ENCODE results near the gene PRR5. TPM values are rescaled to one million over a fixed set of nuclear protein-coding genes. Genes with fewer than 3 reads are reported as not detected.
"Not testable (repeated sequence)": the region's sequence is repeated elsewhere in the genome, so short reads cannot be mapped to it uniquely, and the experiment has no call there.

PRR5 gene
- total RNA-seq, 1 experiment from 2014 or later: 5.0 TPM

- DNase-seq (ENCODE audit: low spot score): no peak
Observed at GRCh38 chr22:44734801-44735517, 33.0 kb downstream of the PRR5 start.

DNA sequence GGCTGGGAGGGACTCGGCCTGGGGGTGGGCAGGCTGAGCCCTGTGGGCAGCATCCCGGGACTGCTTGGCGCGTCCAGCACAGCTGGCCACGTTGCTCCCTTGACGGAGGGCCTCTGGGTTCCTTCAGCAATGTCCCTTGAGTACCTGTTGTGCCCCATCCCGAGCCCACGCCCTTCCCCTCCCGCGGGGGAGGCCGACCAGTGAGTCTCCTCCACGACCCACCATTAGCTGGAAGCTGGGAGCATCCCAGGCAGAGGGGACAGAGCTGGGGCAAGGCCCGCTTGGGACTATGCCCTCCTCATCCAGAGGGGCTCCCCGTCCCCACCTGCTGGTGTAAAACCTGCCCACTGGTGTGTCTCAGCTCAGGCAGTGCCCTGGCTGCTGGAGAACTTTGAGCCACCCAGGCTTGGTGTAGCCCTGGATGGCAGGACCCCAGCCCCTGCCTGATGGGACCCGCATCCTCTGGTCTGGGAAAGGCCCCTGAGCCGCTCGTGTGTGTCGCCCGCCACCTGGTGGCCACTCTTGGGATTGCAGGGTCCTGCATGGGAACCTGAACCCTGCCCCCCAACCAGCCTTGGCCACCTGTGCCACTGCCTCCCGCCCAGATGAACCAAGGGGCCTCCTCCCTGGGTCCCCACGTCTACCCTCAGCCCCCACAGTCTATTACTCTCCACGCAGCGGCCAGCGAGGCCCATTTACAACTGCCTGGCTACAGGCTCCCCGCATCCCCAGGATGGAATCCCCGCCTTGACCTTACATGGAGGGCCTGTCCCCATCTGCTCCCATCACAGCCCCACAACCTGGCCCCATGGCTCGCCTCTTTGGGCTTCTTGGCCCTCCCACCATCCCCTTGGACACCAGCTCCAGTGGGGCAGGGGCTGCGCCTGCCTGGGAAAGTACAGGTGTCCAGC is 33.8 kb downstream of the PRR5 start:
- peak; percentile 38 for DNase-seq (ENCODE audit: low spot score)

GRCh38 chr22:44736581-44737405 is 34.8 kb downstream of the PRR5 start:
- DNase-seq (ENCODE audit: low spot score): no peak

GRCh38 chr22:44737406-44738346 is 35.7 kb downstream of the PRR5 start:
- DNase-seq (ENCODE audit: low spot score): no peak

GRCh38 chr22:44738347-44738715 is 36.3 kb downstream of the PRR5 start:
- no peak for DNase-seq (ENCODE audit: low spot score)

DNA sequence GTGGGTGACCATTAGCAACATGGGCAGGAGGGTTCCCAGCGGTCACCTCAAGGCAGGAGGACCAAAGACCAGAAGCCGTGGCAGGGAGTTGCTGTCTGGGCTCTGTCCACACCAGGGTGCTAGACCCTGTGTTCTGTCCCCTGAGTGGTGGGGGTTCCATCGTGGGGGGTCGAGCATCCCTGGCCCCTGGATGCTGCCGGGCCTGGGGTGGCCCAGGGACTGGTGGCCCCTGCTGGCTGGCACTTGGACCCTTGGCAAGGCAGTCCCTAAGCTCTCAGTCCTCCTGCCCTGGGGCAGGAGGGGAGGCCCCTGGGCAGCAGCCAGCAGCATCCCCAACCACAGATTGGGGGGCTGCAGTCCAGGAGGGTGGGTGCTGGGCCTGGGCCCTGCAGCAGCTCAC is 37.0 kb downstream of the PRR5 start:
- no peak for DNase-seq (ENCODE audit: low spot score)

DNA sequence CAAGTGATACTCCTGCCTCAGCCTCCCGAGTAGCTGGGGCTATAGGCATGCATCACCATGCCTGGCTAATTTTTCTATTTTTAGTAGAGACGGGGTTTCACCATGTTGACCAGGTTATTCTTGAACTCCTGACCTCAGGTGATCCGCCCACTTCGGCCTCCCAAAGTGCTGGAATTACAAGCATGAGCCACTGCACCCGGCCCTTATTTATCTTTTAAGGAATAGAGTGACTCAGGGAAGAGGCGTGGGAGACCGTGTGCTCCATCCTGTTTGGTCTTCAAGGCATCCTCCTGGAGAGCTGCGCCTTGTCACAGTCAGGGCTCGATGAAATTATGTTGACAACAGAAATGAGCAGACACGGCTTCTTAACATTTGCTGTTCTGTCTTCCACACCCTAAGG is 37.7 kb downstream of the PRR5 start:
- peak; percentile 45 for DNase-seq (ENCODE audit: low spot score)

DNA sequence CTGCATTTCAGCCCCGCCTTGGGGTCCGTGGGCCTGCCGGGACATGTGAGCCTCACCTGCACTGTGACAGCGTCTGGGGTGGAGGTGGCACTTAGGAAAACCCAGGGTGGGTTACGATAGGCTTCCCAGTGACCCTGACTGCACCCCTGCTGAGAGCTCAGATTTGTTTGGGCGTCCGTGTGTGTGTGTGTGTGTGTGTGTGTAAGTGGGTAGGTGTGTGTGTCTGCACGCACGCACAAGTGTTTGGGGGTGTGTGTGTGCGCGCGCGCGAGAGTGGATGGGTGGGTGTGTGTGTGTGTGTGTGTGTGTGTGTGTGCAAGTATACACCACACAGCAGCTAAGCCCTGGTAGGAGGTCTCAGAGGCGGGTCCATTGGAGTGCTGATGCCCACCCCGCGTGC is 38.3 kb downstream of the PRR5 start:
- no peak for DNase-seq (ENCODE audit: low spot score)

DNA sequence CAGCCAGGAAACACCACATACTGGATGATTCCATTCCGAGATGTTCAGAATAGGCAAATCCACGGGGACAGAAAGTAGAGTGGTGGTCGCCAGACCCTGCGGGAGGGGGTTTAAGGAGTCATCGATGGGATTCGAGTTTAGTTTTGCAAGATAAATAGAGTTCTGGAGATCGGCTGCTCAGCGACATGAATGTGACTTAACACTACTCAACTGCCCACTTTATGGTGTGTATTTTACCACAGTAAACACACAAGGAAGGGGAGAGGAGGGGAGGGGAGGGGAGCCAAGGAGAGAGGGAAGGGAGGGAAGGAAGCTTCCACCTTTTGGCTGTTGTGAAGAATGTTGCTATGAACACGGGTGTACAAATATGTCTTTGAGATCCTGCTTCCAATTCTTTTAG is 39.9 kb downstream of the PRR5 start:
- DNase-seq (ENCODE audit: low spot score): no peak

GRCh38 chr22:44743247-44743646 is 41.2 kb downstream of the PRR5 start:
- no peak for DNase-seq (ENCODE audit: low spot score)

DNA sequence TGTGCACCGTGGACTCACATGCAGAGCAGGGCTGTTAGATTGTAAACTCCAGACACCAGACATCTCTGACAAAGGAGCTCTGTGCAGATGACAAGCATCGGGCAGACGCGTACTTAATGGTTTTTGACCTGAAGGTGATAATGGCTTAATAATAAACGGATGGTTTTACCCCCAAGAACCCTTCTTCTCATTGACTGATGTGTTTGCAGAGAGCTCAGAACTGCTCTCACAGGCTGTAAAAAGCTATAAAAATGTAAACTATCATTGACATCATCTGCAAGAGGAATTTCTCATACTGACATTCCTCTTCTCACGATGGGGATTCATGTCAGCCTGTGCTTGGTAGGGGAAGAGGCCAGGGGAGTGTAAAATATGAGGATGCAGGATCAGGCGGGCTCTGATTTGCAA is 41.8 kb downstream of the PRR5 start:
- no peak for DNase-seq (ENCODE audit: low spot score)

- DNase-seq (ENCODE audit: low spot score): no peak
Observed at GRCh38 chr22:44745853-44746789, 44.1 kb downstream of the PRR5 start.

DNA sequence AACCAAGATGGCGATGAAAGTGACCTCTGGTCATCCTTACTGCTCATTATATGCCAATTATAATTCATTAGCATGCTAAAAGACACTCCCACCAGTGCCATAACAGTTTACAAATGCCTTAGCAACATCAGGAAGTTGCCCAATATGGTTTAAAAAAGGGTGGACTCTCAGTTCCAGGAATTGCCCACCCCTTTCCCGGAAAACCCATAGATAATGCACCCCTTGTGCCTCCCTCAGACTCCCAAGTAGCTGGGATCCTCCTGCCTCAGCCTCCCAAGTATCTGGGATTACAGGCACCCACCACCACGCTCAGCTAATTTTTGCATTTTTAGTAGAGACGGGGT is 45.8 kb downstream of the PRR5 start:
- not testable (repeated sequence) for DNase-seq (ENCODE audit: low spot score)

DNA sequence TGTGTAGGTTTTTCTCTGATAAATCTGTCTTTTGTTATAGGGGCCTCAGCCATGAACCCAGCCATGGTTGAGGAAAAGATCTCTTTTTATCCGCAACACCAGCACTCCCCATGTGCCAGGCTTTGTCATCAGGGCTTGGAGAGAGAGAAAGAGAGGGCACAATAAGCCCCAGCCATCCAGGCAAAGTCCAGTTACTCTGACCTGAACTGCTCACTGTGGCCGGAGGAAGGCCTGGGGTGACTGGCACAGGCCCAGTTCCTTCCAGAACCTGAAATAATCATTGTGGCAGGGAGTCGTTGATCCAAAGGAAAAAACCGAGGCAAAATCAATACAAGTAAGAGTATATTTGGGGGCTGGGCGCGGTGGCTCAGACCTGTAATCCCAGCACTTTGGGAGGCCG is 46.5 kb downstream of the PRR5 start:
- no peak for DNase-seq (ENCODE audit: low spot score)

DNA sequence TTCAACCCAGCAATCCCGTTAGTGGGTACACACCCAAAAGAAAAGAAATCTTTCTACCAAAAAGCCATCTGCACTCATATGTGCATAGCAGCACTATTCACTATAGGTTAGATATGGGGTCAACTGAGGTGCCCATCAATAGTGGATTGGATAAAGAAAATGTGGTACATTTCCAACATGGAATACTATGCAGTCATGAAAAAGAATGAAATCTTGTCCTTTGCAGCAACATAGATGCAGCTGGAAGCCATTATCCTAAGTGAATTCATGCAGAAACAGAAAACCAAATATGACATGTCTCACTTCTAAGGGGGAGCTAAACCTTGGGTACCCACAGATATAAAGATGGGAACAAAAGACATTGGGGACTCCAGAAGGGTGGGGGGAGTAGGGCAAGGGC is 48.5 kb downstream of the PRR5 start:
- DNase-seq (ENCODE audit: low spot score): no peak

DNA sequence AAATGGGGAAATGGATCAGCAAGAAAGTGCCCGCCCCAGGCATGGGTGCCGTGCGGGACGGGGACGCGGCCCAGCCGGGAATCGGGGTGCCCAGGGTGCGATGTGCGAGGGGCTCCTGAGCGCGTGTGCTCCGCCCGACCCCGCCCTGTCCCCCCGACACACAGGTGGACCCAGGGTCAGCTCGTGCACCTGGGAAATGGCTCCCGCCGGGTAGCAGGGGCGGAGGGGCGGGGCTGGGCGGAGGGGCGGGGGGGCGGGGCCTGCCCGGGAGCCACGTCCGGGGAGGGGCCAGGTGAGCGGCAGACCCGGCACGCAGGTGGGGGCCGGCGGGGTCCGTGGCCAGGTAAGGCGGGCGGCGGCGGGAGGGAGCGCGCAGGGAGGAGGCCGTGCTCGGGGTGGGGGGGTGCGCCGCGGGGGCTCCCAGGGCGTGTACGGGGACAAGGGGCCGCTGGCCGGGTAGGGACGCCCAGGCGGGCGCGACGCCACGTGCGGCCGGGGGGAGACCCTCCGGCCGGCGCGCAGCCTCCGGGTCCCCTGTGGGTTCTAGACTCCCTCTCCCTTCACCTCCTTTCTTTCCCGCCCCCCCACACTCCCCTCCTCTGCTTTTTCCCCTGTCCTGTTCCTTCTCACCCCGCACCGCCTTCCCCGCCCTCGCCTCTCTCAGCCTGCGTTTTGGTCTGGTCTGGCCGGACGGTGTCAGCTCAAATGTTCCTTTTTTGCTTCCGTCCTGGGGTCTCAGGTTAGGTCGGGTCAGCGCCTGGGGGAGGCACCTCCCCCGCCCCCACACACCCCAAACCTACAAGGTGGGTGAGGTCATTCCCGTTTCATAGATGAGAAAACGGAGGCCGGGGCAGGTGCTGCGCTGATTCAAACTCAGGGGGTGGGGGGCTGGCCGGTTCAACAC is 50.5 kb downstream of the PRR5 start, which contains the start of gene ARHGAP8:
ARHGAP8 (plus strand) TSS at position 291 of the 904 bp plus-strand sequence. CDS start 33,953 bp downstream, outside the sequence.
- DNase-seq (ENCODE audit: low spot score): no peak

DNA sequence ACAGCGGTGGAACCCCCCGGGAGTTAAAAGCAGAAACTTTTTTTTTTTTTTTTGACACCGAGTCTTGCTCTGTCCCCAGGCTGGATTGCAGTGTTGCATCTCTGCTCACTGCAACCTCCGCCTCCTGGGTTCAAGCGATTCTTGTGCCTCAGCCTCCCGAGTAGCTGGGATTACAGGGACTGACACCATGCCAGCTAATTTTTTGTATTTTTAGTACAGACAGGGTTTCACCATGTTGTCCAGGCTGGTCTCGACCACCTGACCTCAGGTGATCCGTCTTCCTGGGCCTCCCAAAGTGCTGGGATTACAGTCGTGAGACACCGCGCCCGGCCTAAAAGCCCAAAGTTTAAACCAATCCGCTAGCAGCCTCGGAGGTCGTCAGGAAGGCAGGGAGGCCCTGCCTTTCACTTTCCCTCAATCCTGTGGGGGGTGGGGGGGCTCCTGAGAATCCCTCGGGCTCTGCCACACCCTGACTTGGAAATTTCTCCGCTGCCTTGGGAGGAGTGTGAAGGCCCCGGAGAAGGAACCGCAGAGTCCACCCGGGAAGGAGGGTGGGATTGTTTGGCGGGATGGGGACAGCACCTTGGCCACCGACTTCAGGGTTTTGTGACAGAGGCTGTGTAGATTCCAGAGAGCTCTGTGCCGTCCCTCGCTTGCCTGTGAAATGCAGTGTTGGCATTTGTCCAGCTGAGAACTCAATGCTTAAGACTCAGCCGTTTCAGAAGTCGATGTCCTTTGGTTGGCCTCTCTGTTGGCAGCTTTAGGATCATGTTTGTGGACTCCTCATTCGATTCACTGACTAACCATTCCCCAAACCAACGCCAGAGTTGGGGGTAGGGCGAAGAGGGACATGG is 51.4 kb downstream of the PRR5 start:
- no peak for DNase-seq (ENCODE audit: low spot score)

DNA sequence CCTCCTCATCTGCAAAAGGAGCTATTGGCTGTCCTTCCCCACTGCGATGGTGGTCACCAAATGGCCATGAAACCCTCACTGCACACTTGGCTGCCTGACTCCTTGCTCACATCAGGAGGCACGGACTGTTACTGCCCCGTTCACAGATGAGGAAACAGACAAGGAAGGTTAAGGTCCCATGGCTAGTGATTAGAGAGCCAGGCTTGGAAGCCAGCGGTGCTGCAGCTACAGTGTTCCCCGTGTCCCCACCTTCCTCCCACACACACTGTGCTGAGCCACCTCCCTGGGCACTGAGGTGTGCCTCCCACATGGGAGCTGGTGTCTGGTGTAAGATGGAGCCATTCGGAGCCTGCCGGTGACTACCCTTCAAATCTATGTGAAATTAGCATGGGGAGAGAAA is 53.0 kb downstream of the PRR5 start:
- DNase-seq (ENCODE audit: low spot score): no peak

Data from H4 (cell line).